Liver (tissue), 9 donors: ENCODE measurements around the gene B3GAT1. TPM values are rescaled to one million over a fixed set of nuclear protein-coding genes. Genes with fewer than 3 reads are reported as not detected.

ENCODE experiments used
- DNase-seq: peaks from one replicate; pipeline ENCODE4 v3.0.0-alpha.2; 2017; ENCODE audit warnings: low spot score
- H3K27ac ChIP-seq, 2 donors: one replicate each; pipeline ENCODE4 v1.7.0; 2013; ENCODE audit warnings: inconsistent platforms in 2 of 2, low read length in 2 of 2, control low read depth in 1 of 2, low read depth in 1 of 2, mild to moderate bottlenecking in 1 of 2
- H3K27me3 ChIP-seq, 4 donors: one replicate each; pipeline versions ENCODE4 v1.6.1 to v1.7.0; 2013; ENCODE audit warnings: low read length in 3 of 4, inconsistent platforms in 1 of 4, mild to moderate bottlenecking in 1 of 4, moderate library complexity in 1 of 4; ENCODE audit not compliant: control insufficient read depth in 4 of 4, insufficient read depth in 4 of 4
- H3K36me3 ChIP-seq, 4 donors: one replicate each; pipeline versions ENCODE4 v1.6.1 to v1.7.0; 2013; ENCODE audit warnings: low read length in 3 of 4, mild to moderate bottlenecking in 3 of 4, low read depth in 1 of 4, moderate library complexity in 1 of 4; ENCODE audit not compliant: control insufficient read depth in 4 of 4, insufficient read depth in 3 of 4
- H3K4me1 ChIP-seq, 4 donors: one replicate each; pipeline versions ENCODE4 v1.6.1 to v1.7.0; 2013; ENCODE audit warnings: low read length in 3 of 4, mild to moderate bottlenecking in 3 of 4, moderate library complexity in 1 of 4; ENCODE audit not compliant: control insufficient read depth in 4 of 4, insufficient read depth in 4 of 4
- H3K4me3 ChIP-seq, 3 donors: one replicate each; pipeline versions ENCODE4 v1.6.1 to v1.7.0; 2013; ENCODE audit warnings: low read length in 3 of 3, control low read depth in 1 of 3, low read depth in 1 of 3, mild to moderate bottlenecking in 1 of 3
- H3K9ac ChIP-seq, 2 donors: one replicate each; pipeline ENCODE4 v1.7.0; 2013; ENCODE audit warnings: low read length in 2 of 2, mild to moderate bottlenecking in 2 of 2, moderate library complexity in 2 of 2, control low read depth in 1 of 2, low read depth in 1 of 2
- H3K9me3 ChIP-seq, 4 donors: one replicate each; pipeline versions ENCODE4 v1.6.1 to v1.7.0; 2013; ENCODE audit warnings: low read length in 3 of 4; ENCODE audit not compliant: control insufficient read depth in 4 of 4
- FOXA1 ChIP-seq: IDR thresholded peaks from 2 replicates; pipeline ENCODE4 v1.6.1; 2016; ENCODE audit warnings: antibody characterized with exemption
- FOXA2 ChIP-seq: IDR thresholded peaks from 2 replicates; pipeline ENCODE4 v1.6.1; 2016; ENCODE audit warnings: antibody characterized with exemption
- HNF4A ChIP-seq, 2 donors: conservative IDR thresholded peaks; 2 replicates each; pipeline ENCODE4 v1.6.1; 2016; ENCODE audit warnings: antibody characterized with exemption in 2 of 2, mild to moderate bottlenecking in 2 of 2
- HNF4G ChIP-seq: IDR thresholded peaks from 2 replicates; pipeline ENCODE4 v1.6.1; 2016; ENCODE audit warnings: antibody characterized with exemption
- JUND ChIP-seq, 2 donors: IDR thresholded peaks; 2 replicates each; pipeline ENCODE4 v1.6.1; 2016; ENCODE audit warnings: antibody characterized with exemption in 2 of 2
- RAD21 ChIP-seq, 2 donors: IDR thresholded peaks; 2 replicates each; pipeline ENCODE4 v1.6.1; 2016; ENCODE audit warnings: antibody characterized with exemption in 2 of 2, mild to moderate bottlenecking in 2 of 2
- SP1 ChIP-seq: IDR thresholded peaks from 2 replicates; pipeline ENCODE4 v1.6.1; 2018; ENCODE audit warnings: antibody characterized with exemption, mild to moderate bottlenecking
- TAF1 ChIP-seq: conservative IDR thresholded peaks from 2 replicates; pipeline ENCODE4 v1.6.1; 2016; ENCODE audit warnings: antibody characterized with exemption, mild to moderate bottlenecking
- YY1 ChIP-seq: IDR thresholded peaks from 2 replicates; pipeline ENCODE4 v1.6.1; 2016; ENCODE audit warnings: antibody characterized with exemption, mild to moderate bottlenecking
- WGBS: extraction: QIAGEN DNeasy Blood & Tissue Kit; methylation state at CpG from one replicate; pipeline ENCODE4 v1.1.7; 2013; 5-methylcytosine and 5-hydroxymethylcytosine counted together
- polyA plus RNA-seq, 2 donors: library from polyadenylated mRNA; stranded (reverse) in 1 of 2; unstranded in 1 of 2; fragments of 200-250 nt in 1 of 2; fragments of >200 nt in 1 of 2; fragmentation: Nextera tagmentation in 1 of 2; extraction: Ambion mirVana in 1 of 2; gene quantifications; one replicate each; pipeline versions ENCODE4 v1.2.1 to v1.2.3, GENCODE V29; 2013 to 2015
- total RNA-seq, 2 donors: library from RNA; depleted of rRNA; stranded (reverse); fragments of >200 nt; gene quantifications; one replicate each; pipeline ENCODE4 v1.2.3, GENCODE V29; 2014
- TF ChIP-seq, protein P1 (sequence below): IDR thresholded peaks from 2 replicates; pipeline ENCODE4 v1.6.1; 2016; ENCODE audit warnings: antibody characterized with exemption, mild to moderate bottlenecking
- TF ChIP-seq, protein P2 (sequence below): IDR thresholded peaks from 2 replicates; pipeline ENCODE4 v1.6.1; 2016; ENCODE audit warnings: antibody characterized with exemption
- TF ChIP-seq, protein P3 (sequence below): fragments of 150-350 bp; IDR thresholded peaks from 2 replicates; pipeline ENCODE4 v1.5.1; 2017; ENCODE audit warnings: improper control_type of control experiment, low read depth, low read length; ENCODE audit not compliant: missing input control
- TF ChIP-seq, protein P4 (sequence below): IDR thresholded peaks from 2 replicates; pipeline ENCODE4 v1.6.1; 2016; ENCODE audit warnings: antibody characterized with exemption
- donor health status: healthy.
- donor health status: healthy.
- donor health status: healthy.
- donor health status: healthy.
- donor health status: healthy.

B3GAT1 gene
- total and polyA plus RNA-seq, 4 donors, result 0.13 to 6.6 (median 0.25) TPM; not detected in 1

DNA sequence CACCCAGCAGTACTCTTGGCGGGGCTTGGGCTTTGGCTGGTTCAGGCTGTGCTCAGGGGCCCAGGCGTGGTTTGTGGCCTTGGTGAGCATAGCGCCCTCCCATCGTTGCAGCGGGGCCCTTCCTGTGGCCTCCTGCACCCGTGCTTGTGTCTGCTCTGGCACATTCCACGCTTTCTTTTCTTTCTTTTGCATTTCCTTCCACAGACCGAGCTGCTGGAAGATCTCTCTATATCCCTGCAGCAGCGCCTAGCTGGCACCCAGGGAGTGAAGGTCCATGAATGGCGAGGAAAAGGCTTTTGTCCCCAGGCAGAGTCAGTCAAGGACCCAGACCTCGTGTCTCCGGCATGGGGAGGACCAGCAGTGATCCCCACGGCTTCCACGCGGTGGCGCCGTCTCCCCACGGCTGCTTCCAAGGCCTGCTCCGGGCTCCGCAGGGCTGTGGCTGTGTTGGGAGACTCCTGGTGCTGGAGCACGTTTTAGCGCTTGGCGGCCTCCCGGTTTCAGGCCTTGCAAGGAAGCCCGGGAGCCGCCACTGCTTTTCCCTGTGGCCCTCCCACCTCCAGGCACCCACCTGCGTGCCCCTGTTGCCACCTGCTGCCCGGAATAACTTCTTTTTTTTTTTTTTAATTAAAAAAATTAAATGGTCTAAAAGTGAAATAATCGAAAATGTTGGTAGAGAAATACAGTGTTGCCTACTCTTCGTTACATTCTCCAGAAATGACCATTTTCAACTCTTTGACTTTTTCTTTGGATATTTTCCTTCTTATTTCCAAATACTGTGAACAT lies 51.8 kb downstream of the B3GAT1 start:
- WGBS, result 26% methylated on average over 30 of the region's 30 CpGs
- DNase-seq, result peak; percentile 83
- H3K27me3 ChIP-seq, result no peaks in the 10 kb centered on the region
- H3K9ac ChIP-seq, result no peak overlapping the region
- peaks cover 0 to 3% (median 0%) of the 10 kb centered on the region in 4 donors for H3K4me1 ChIP-seq
- no peaks in the 10 kb centered on the region for H3K36me3 ChIP-seq
- TF ChIP-seq RAD21 (IDR thresholded peaks at IDR 0.05) (peak; percentile 98 to 99), FOXA1 (no peak), SP1 (no peak), TAF1 (no peak), JUND (IDR thresholded peaks at IDR 0.05) (no peak), HNF4A (conservative IDR thresholded peaks at IDR 0.05) (no peak), YY1 (no peak), HNF4G (no peak)
- TF ChIP-seq, protein P1, sequence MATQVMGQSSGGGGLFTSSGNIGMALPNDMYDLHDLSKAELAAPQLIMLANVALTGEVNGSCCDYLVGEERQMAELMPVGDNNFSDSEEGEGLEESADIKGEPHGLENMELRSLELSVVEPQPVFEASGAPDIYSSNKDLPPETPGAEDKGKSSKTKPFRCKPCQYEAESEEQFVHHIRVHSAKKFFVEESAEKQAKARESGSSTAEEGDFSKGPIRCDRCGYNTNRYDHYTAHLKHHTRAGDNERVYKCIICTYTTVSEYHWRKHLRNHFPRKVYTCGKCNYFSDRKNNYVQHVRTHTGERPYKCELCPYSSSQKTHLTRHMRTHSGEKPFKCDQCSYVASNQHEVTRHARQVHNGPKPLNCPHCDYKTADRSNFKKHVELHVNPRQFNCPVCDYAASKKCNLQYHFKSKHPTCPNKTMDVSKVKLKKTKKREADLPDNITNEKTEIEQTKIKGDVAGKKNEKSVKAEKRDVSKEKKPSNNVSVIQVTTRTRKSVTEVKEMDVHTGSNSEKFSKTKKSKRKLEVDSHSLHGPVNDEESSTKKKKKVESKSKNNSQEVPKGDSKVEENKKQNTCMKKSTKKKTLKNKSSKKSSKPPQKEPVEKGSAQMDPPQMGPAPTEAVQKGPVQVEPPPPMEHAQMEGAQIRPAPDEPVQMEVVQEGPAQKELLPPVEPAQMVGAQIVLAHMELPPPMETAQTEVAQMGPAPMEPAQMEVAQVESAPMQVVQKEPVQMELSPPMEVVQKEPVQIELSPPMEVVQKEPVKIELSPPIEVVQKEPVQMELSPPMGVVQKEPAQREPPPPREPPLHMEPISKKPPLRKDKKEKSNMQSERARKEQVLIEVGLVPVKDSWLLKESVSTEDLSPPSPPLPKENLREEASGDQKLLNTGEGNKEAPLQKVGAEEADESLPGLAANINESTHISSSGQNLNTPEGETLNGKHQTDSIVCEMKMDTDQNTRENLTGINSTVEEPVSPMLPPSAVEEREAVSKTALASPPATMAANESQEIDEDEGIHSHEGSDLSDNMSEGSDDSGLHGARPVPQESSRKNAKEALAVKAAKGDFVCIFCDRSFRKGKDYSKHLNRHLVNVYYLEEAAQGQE, result no peak
- TF ChIP-seq, protein P2, sequence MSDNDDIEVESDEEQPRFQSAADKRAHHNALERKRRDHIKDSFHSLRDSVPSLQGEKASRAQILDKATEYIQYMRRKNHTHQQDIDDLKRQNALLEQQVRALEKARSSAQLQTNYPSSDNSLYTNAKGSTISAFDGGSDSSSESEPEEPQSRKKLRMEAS, result no peak
- TF ChIP-seq, protein P3, sequence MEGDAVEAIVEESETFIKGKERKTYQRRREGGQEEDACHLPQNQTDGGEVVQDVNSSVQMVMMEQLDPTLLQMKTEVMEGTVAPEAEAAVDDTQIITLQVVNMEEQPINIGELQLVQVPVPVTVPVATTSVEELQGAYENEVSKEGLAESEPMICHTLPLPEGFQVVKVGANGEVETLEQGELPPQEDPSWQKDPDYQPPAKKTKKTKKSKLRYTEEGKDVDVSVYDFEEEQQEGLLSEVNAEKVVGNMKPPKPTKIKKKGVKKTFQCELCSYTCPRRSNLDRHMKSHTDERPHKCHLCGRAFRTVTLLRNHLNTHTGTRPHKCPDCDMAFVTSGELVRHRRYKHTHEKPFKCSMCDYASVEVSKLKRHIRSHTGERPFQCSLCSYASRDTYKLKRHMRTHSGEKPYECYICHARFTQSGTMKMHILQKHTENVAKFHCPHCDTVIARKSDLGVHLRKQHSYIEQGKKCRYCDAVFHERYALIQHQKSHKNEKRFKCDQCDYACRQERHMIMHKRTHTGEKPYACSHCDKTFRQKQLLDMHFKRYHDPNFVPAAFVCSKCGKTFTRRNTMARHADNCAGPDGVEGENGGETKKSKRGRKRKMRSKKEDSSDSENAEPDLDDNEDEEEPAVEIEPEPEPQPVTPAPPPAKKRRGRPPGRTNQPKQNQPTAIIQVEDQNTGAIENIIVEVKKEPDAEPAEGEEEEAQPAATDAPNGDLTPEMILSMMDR, result peak; percentile 94
- H3K4me3 ChIP-seq, result no peak overlapping the region
- H3K27ac ChIP-seq, result no peak overlapping the region
- no peaks in the 10 kb centered on the region for H3K9me3 ChIP-seq

DNA sequence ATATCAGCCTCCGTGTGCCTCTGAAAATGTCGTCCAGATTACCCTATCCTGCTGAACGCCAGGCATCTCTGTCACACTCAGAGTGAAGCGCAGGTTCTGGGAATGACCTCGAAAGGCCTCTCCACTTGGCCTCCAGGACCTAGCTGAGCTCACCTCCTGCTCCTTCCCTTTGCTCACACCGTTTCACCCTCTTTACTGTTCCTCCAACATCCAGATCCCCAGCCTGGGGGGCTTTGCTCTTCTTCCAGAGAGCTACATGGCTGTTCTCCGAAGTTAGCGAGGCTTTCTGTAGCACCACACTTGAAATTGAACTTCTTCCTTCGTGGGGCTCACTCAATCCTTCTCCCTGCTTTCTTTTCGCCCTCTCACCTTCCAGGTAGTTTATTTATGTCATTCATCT lies 52.4 kb downstream of the B3GAT1 start:
- DNase-seq, result no peak
- H3K27me3 ChIP-seq, result no peaks in the 10 kb centered on the region
- H3K4me3 ChIP-seq, result no peak overlapping the region
- H3K9me3 ChIP-seq, result no peaks in the 10 kb centered on the region
- H3K4me1 ChIP-seq, result peaks cover 0 to 3% (median 0%) of the 10 kb centered on the region in 4 donors
- H3K9ac ChIP-seq, result no peak overlapping the region
- H3K36me3 ChIP-seq, result no peaks in the 10 kb centered on the region
- TF ChIP-seq, protein P2, result no peak
- TF ChIP-seq RAD21 (IDR thresholded peaks at IDR 0.05), result no peak
- TF ChIP-seq, protein P1, result no peak
- no peak for TF ChIP-seq FOXA2
- TF ChIP-seq YY1, result no peak
- no peak for TF ChIP-seq JUND (IDR thresholded peaks at IDR 0.05)
- TF ChIP-seq HNF4A (conservative IDR thresholded peaks at IDR 0.05), result no peak
- TF ChIP-seq FOXA1, result no peak
- TF ChIP-seq, protein P4, sequence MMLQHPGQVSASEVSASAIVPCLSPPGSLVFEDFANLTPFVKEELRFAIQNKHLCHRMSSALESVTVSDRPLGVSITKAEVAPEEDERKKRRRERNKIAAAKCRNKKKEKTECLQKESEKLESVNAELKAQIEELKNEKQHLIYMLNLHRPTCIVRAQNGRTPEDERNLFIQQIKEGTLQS, result no peak
- WGBS, result 89% methylated on average over 10 of the region's 10 CpGs
- no peak overlapping the region for H3K27ac ChIP-seq
